K562 (cell line): ENCODE data around the gene SLC39A3. TPM values are rescaled to one million over a fixed set of nuclear protein-coding genes. Genes with fewer than 3 reads are reported as not detected.

Experiments used
- BMI1 ChIP-seq: fragments of 150-350 bp; IDR thresholded peaks from 2 replicates; pipeline ENCODE4 v1.6.1; 2014; ENCODE audit warnings: low read length
- CHD2 ChIP-seq: IDR thresholded peaks from 2 replicates; pipeline ENCODE4 v1.6.1; 2011; ENCODE audit warnings: low read depth, low read length
- FOXM1 ChIP-seq, 2 experiments: fragments of 450-650 bp in 1 of 2; sonication (generic) in 1 of 2; formaldehyde crosslinking in 1 of 2; IDR thresholded peaks; 2 replicates each; pipeline versions ENCODE4 v1.6.1 to v1.9.0; 2017 to 2022; ENCODE audit warnings: low read depth in 2 of 2, mild to moderate bottlenecking in 2 of 2, missing genetic modification reagents in 1 of 2, moderate library complexity in 1 of 2
- HNRNPLL ChIP-seq: fragments of 200-400 bp; formaldehyde crosslinking; IDR thresholded peaks from 2 replicates; pipeline ENCODE4 v1.6.1; 2017; ENCODE audit warnings: low read length, low read depth, mild to moderate bottlenecking; ENCODE audit not compliant: poor library complexity, severe bottlenecking
- KDM1A ChIP-seq, 2 experiments: fragments of 450-650 bp; IDR thresholded peaks; 2 replicates each; pipeline ENCODE4 v1.6.1; 2016; ENCODE audit warnings: mild to moderate bottlenecking in 2 of 2
- MAX ChIP-seq: sonication (generic); formaldehyde crosslinking; IDR thresholded peaks from 2 replicates; pipeline ENCODE4 v1.9.0; 2022; ENCODE audit warnings: mild to moderate bottlenecking, missing genetic modification reagents
- MBD2 ChIP-seq: sonication (generic); IDR thresholded peaks from 2 replicates; pipeline ENCODE4 v1.6.1; 2016; ENCODE audit warnings: low read depth, borderline replicate concordance
- MED1 ChIP-seq: sonication (generic); formaldehyde crosslinking; IDR thresholded peaks from 2 replicates; pipeline ENCODE4 v1.8.1; 2023; ENCODE audit warnings: missing genetic modification reagents, borderline replicate concordance
- MXI1 ChIP-seq: IDR thresholded peaks from 2 replicates; pipeline ENCODE4 v1.6.1; 2011; ENCODE audit warnings: low read depth, mild to moderate bottlenecking, improper control_type of control experiment, low read length
- MYC ChIP-seq, 2 experiments: fragments of 250-450 bp in 1 of 2; sonication (Bioruptor Pico) in 1 of 2; IDR thresholded peaks; 2 replicates each; pipeline versions ENCODE4 v1.5.1 to v1.6.1; 2012 to 2021; ENCODE audit warnings: low read depth in 2 of 2, borderline replicate concordance in 1 of 2, improper control_type of control experiment in 1 of 2, low read length in 1 of 2, mild to moderate bottlenecking in 1 of 2, moderate library complexity in 1 of 2
- NR4A1 ChIP-seq, 2 experiments: fragments of 250-450 bp in 1 of 2; fragments of 450-650 bp in 1 of 2; sonication (Bioruptor Pico) in 1 of 2; IDR thresholded peaks; 2 replicates each; pipeline versions ENCODE4 v1.4.0 to v1.6.1; 2016 to 2020; ENCODE audit warnings: mild to moderate bottlenecking in 2 of 2, missing compliant biosample characterization in 1 of 2, missing genetic modification characterization in 1 of 2, moderate library complexity in 1 of 2
- RBBP5 ChIP-seq: fragments of 200-600 bp; sonication (generic); IDR thresholded peaks from 2 replicates; pipeline ENCODE4 v1.6.1; 2012; ENCODE audit warnings: borderline replicate concordance, mild to moderate bottlenecking, low read length, control low read depth, inconsistent platforms; ENCODE audit not compliant: insufficient read depth, poor library complexity, severe bottlenecking
- RREB1 ChIP-seq: fragments of 250-450 bp; sonication (Bioruptor Pico); IDR thresholded peaks from 2 replicates; pipeline ENCODE4 v1.4.0; 2020
- SMAD4 ChIP-seq: fragments of 250-450 bp; sonication (Bioruptor Pico); conservative IDR thresholded peaks from 2 replicates; pipeline ENCODE4 v1.8.0; 2021; ENCODE audit warnings: inconsistent platforms, mild to moderate bottlenecking, moderate library complexity
- TBP ChIP-seq: optimal IDR thresholded peaks from 2 replicates; pipeline ENCODE3; 2011; ENCODE audit warnings: low read depth, low read length, improper control_type of control experiment
- THAP12 ChIP-seq: fragments of 250-450 bp; sonication (Bioruptor Pico); IDR thresholded peaks from 2 replicates; pipeline ENCODE4 v1.9.0; 2021; ENCODE audit warnings: mild to moderate bottlenecking, inconsistent platforms
- ZC3H4 ChIP-seq: sonication (generic); formaldehyde crosslinking; IDR thresholded peaks from 2 replicates; pipeline ENCODE4 v1.9.0; 2021; ENCODE audit warnings: missing genetic modification reagents, borderline replicate concordance
- polyA plus RNA-seq, 8 experiments: library from polyadenylated mRNA; depleted of rRNA in 4 of 8; stranded (reverse) in 5 of 8; unstranded in 3 of 8; fragments of >200 nt; fragmentation: Nextera tagmentation in 2 of 8; fragmentation: Illumina TruSeq in 1 of 8; extraction: Ambion mirVana in 2 of 8; extraction: Trizol in 1 of 8; gene quantifications; 2 replicates each; pipeline versions ENCODE4 v1.2.1 to v1.2.3, GENCODE V29; 2011 to 2014; ENCODE audit warnings: inconsistent platforms in 1 of 8, missing spikeins in 1 of 8
- total RNA-seq, 7 experiments: library from RNA; depleted of rRNA in 6 of 7; stranded (reverse); fragments of >200 nt in 6 of 7; fragmentation: Illumina TruSeq in 2 of 7; extraction: Trizol in 2 of 7; gene quantifications; 2 replicates each; pipeline versions ENCODE4 v1.2.1 to v1.2.3, GENCODE V29; 2011 to 2021; ENCODE audit warnings: low replicate concordance in 1 of 7

Gene SLC39A3
- total and polyA plus RNA-seq, 9 of the 15 experiments (the other 6 are each of a cell fraction or from before 2014, with no cell fraction given), result 2.3 to 215 (median 127) TPM

- TF ChIP-seq THAP12 (CRISPR knock-in tag), result peak; percentile 83; the same call in 1 of the 2 replicates
- TF ChIP-seq HNRNPLL, result peak; percentile 97
- TF ChIP-seq BMI1, result peak; percentile 51; the same call in 1 of the 2 replicates
- peak; percentile 56; the same call in 1 of the 2 replicates for TF ChIP-seq SMAD4 (CRISPR knock-in tag)
- 0 out of 2 replicates have a peak, but pooled peaks have one; percentile 14 for TF ChIP-seq NR4A1 (CRISPR knock-in tag; IDR thresholded peaks at IDR 0.05)
- no peak for TF ChIP-seq NR4A1 (tag; IDR thresholded peaks at IDR 0.05)
- 0 out of 2 replicates have a peak, but pooled peaks have one; percentile 38 for TF ChIP-seq MED1 (CRISPR knock-in tag)
- TF ChIP-seq MBD2, result peak; percentile 25; the same call in 1 of the 2 replicates
- TF ChIP-seq MXI1, result peak; percentile 80
- TF ChIP-seq CHD2, result no peak
- TF ChIP-seq RREB1 (CRISPR knock-in tag), result peak; percentile 49; the same call in 1 of the 2 replicates
- TF ChIP-seq TBP, result peak; percentile 63
- peak; percentile 81 for TF ChIP-seq RBBP5
- peak; percentile 61; the same call in 1 of the 2 replicates for TF ChIP-seq MAX (CRISPR knock-in tag)
- TF ChIP-seq ZC3H4, result 0 out of 2 replicates have a peak, but pooled peaks have one; percentile 71
- peak; percentile 68; the same call in 1 of the 2 replicates for TF ChIP-seq MYC (IDR thresholded peaks at IDR 0.05; ENCODE audit: low read depth, low read length)
- no peak for TF ChIP-seq MYC (CRISPR knock-in tag; IDR thresholded peaks at IDR 0.05; ENCODE audit: borderline replicate concordance, low read depth)
- no peak for TF ChIP-seq FOXM1 (IDR thresholded peaks at IDR 0.05; ENCODE audit: low read depth)
- peak; percentile 24; the same call in 1 of the 2 replicates for TF ChIP-seq FOXM1 (CRISPR knock-in tag; IDR thresholded peaks at IDR 0.05; ENCODE audit: low read depth)
- peak in 1 of 2 experiments; percentile 28; a peak in 1 of 4 replicates for TF ChIP-seq KDM1A (IDR thresholded peaks at IDR 0.05)
Measured at GRCh38 chr19:2785244-2785997, 45.6 kb upstream of the SLC39A3 start, which contains the start of gene THOP1 (continued).
